Measurements from ENCODE around the gene INA. TPM values are rescaled to one million over a fixed set of nuclear protein-coding genes. Genes with fewer than 3 reads are reported as not detected.

The INA gene
- total RNA-seq, 4 donors from 2014 or later: 1.6 to 3.1 (median 2.3) TPM

GRCh38 chr10:103265717-103266329, 11.1 kb upstream of the INA start:
- H3K4me3 ChIP-seq: no peak overlapping the region
- no peak for TF ChIP-seq CTCF (IDR thresholded peaks at IDR 0.05)
- no peak for TF ChIP-seq POLR2AphosphoS5 (IDR thresholded peaks at IDR 0.05)
- TF ChIP-seq POLR2A (IDR thresholded peaks at IDR 0.05; ENCODE audit: low read depth): no peak
- no peak for TF ChIP-seq EP300 (IDR thresholded peaks at IDR 0.05)
- intact Hi-C loops (cut with DNase I): no loop called here
- H3K36me3 ChIP-seq: no peaks in the 10 kb centered on the region
- no peak overlapping the region for H3K27ac ChIP-seq (replicated peaks in 1 of 4)
- H3K27me3 ChIP-seq: peaks cover 0 to 52% (median 0%) of the 10 kb centered on the region in 4 donors
- H3K9me3 ChIP-seq: no peaks in the 10 kb centered on the region
- WGBS: 28% methylated on average over 11 of the region's 11 CpGs
- no peak for DNase-seq (ENCODE audit: extremely low spot score)
- no peaks in the 10 kb centered on the region for H3K4me1 ChIP-seq

- Histone ChIP-seq H3K4me1 (peaks cover 8 to 24% (median 18%) of the 10 kb centered on the region in 4 donors), H3K9me3 (no peaks in the 10 kb centered on the region), H3K27me3 (peaks cover 16 to 42% (median 19%) of the 10 kb centered on the region in 4 donors), H3K4me3 (no peak overlapping the region), H3K36me3 (no peaks in the 10 kb centered on the region), H3K27ac (replicated peaks in 1 of 4) (no peak overlapping the region)
- WGBS: 33% methylated on average over 4 of the region's 4 CpGs
- DNase-seq (ENCODE audit: extremely low spot score): no peak
- intact Hi-C loops (cut with DNase I): no loop called here
- TF ChIP-seq POLR2A (IDR thresholded peaks at IDR 0.05; ENCODE audit: low read depth) (no peak), CTCF (IDR thresholded peaks at IDR 0.05) (no peak), EP300 (IDR thresholded peaks at IDR 0.05) (no peak), POLR2AphosphoS5 (IDR thresholded peaks at IDR 0.05) (no peak)
These were observed 3.9 kb upstream of the INA start for GRCh38 chr10:103273041-103273441.

- 18% methylated on average over 18 of the region's 21 CpGs for WGBS
- Histone ChIP-seq H3K27ac (replicated peaks in 1 of 4) (no peak overlapping the region), H3K36me3 (no peaks in the 10 kb centered on the region), H3K9me3 (no peaks in the 10 kb centered on the region), H3K4me1 (peaks cover 8 to 25% (median 19%) of the 10 kb centered on the region in 4 donors), H3K4me3 (peak overlapping the region in 3 of 4 donors; percentile 32 to 39 (median 36)), H3K27me3 (peaks cover 16 to 62% (median 42%) of the 10 kb centered on the region in 4 donors)
- TF ChIP-seq EP300 (IDR thresholded peaks at IDR 0.05): no peak
- TF ChIP-seq POLR2AphosphoS5 (IDR thresholded peaks at IDR 0.05): no peak
- no peak for TF ChIP-seq POLR2A (IDR thresholded peaks at IDR 0.05; ENCODE audit: low read depth)
- DNase-seq (ENCODE audit: extremely low spot score): no peak
- intact Hi-C loops (cut with DNase I): no loop called here
These were observed 565 bp upstream of the INA start for GRCh38 chr10:103276251-103276895.

DNA sequence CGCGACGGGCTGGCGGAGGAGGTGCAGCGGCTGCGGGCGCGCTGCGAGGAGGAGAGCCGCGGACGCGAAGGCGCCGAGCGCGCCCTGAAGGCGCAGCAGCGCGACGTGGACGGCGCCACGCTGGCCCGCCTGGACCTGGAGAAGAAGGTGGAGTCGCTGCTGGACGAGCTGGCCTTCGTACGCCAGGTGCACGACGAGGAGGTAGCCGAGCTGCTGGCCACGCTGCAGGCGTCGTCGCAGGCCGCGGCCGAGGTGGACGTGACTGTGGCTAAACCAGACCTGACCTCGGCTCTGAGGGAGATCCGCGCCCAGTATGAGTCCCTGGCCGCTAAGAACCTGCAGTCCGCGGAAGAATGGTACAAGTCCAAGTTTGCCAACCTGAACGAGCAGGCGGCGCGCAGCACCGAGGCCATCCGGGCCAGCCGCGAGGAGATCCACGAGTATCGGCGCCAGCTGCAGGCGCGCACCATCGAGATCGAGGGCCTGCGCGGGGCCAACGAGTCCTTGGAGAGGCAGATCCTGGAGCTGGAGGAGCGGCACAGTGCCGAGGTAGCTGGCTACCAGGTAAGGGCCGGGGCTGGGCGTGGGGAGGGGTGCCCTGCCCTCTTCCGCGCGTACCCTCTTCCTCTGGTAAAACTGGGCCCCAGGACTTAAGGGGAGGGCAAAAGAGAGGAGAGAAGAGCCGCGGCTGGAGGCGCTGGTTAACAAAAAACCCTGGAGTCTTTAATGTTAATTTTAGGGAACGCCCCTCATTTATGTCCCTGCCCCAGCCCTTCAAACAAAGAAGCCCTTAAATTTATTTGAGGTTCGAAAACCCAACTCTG, 987 bp downstream of the INA start:
- no peak for TF ChIP-seq POLR2AphosphoS5 (IDR thresholded peaks at IDR 0.05)
- no peak for TF ChIP-seq CTCF (IDR thresholded peaks at IDR 0.05)
- TF ChIP-seq EP300 (IDR thresholded peaks at IDR 0.05): no peak
- TF ChIP-seq POLR2A (IDR thresholded peaks at IDR 0.05; ENCODE audit: low read depth): no peak
- Histone ChIP-seq H3K4me1 (peaks cover 8 to 22% (median 18%) of the 10 kb centered on the region in 4 donors), H3K27ac (replicated peaks in 1 of 4) (no peak overlapping the region), H3K4me3 (peak overlapping the region; percentile 32 to 43 (median 38)), H3K9me3 (no peaks in the 10 kb centered on the region), H3K27me3 (peaks cover 16 to 74% (median 42%) of the 10 kb centered on the region in 4 donors), H3K36me3 (no peaks in the 10 kb centered on the region)
- 12% methylated on average over 15 of the region's 76 CpGs for WGBS
- no peak for DNase-seq (ENCODE audit: extremely low spot score)
- intact Hi-C loops (cut with DNase I): no loop called here

DNA sequence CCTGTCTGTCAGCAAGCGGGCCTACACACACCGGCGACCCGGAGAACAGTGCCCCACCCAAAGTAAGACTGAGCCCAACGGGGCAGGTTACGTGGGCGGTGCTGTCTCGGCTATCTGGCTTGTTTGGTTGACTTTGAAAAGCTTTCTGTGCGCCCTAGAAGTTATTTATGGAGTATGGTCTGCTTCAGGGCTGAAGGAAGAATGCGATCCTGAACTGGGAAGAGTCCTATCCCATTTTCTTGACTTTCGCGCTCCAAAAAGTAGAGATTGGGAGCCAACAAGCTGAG, 1.5 kb downstream of the INA start:
- H3K4me1 ChIP-seq: peaks cover 8 to 18% (median 16%) of the 10 kb centered on the region in 4 donors
- TF ChIP-seq POLR2AphosphoS5 (IDR thresholded peaks at IDR 0.05) (no peak), POLR2A (IDR thresholded peaks at IDR 0.05; ENCODE audit: low read depth) (no peak), CTCF (IDR thresholded peaks at IDR 0.05) (no peak), EP300 (IDR thresholded peaks at IDR 0.05) (no peak)
- no peak overlapping the region for H3K4me3 ChIP-seq
- DNase-seq (ENCODE audit: extremely low spot score): no peak
- intact Hi-C loops (cut with DNase I): no loop called here
- no peak overlapping the region for H3K27ac ChIP-seq (replicated peaks in 1 of 4)
- no peaks in the 10 kb centered on the region for H3K36me3 ChIP-seq
- no peaks in the 10 kb centered on the region for H3K9me3 ChIP-seq
- peaks cover 16 to 74% (median 42%) of the 10 kb centered on the region in 4 donors for H3K27me3 ChIP-seq
- 30% methylated on average over 12 of the region's 12 CpGs for WGBS

Measured in esophagus muscularis mucosa (tissue), 4 donors.